ENCODE measurements around the gene VSIG1. TPM values are rescaled to one million over a fixed set of nuclear protein-coding genes. Genes with fewer than 3 reads are reported as not detected.
A peak's percentile ranks its signal among the peaks of the same experiment; 100 is the strongest.

VSIG1 gene
- total RNA-seq, 1 donor = not detected

- no peak overlapping the region for H3K4me3 ChIP-seq (ENCODE audit: low read depth, low read length)
- TF ChIP-seq CTCF (IDR thresholded peaks at IDR 0.05; ENCODE audit: insufficient read depth, low read depth, low read length) = no peak
- no peak for DNase-seq (ENCODE audit: low read depth)
These were observed 52.5 kb downstream of the VSIG1 start for GRCh38 chrX:108097380-108097779.

DNA sequence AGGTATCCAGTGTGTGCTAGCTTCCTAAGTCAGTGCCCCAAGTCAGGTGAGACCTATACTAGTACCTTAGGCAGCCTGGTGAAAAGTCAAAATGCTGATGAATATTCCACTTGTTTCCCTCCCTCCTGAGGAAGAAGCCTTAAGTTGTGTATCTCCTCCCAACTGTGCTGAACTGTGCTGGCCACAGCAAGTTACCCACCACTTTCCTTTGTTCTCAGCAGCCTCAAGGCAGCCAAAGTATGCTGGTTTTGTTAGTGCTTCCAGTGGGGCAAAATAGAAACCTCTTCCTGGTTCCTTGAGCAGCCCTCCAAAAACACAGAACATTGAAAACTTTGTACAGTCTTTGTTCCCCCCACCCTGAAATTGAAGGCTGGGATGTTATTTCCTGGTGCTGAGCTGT is 60.6 kb downstream of the VSIG1 start:
- TF ChIP-seq CTCF (IDR thresholded peaks at IDR 0.05; ENCODE audit: insufficient read depth, low read depth, low read length) = no peak
- H3K4me3 ChIP-seq (ENCODE audit: low read depth, low read length) = no peak overlapping the region
- DNase-seq (ENCODE audit: low read depth) = no peak

GRCh38 chrX:108114541-108114940 is 69.7 kb downstream of the VSIG1 start:
- TF ChIP-seq CTCF (IDR thresholded peaks at IDR 0.05; ENCODE audit: insufficient read depth, low read depth, low read length) = no peak
- H3K4me3 ChIP-seq (ENCODE audit: low read depth, low read length) = no peak overlapping the region
- DNase-seq (ENCODE audit: low read depth) = no peak

DNA sequence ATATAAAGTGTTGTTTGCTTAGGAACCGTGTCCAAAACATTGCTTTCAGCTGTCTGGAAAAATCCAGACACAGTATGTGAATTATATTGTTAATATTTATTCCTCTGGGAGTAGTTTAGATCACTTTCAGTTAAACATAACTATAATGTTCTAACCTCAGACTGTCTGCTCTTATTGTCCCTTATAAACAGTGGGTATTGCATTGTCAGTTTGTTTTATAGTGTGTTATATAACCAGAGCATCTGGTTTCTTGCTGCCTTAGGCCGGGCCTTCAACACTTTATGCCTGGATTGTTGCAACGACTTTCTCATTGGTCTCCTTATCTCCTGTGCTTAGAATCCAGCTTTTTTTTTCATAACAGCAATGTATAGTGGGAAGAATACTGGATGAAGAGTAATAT is 73.1 kb downstream of the VSIG1 start:
- peak; percentile 52 for DNase-seq (ENCODE audit: low read depth)
- TF ChIP-seq CTCF (IDR thresholded peaks at IDR 0.05; ENCODE audit: insufficient read depth, low read depth, low read length) = no peak

DNA sequence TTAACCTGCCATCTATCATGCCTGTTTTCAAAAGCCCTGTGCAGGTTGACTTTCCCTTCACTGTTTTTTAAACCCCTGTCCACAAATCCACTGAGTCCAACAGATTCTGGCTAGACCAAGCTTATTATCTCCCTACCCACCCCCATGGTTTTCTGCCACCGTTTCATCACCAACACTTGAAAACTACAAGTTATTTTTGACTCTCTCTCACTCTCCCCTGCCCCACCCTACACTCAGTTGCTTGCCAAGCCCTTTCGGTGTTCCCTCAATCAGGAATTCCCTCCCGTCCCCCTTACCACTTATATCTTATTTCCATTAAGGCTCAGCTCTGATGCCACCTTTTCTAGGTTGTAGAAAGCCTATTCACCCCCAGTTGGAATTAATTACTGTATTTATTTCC is 76.4 kb downstream of the VSIG1 start:
- no peak for DNase-seq (ENCODE audit: low read depth)
- no peak for TF ChIP-seq CTCF (IDR thresholded peaks at IDR 0.05; ENCODE audit: insufficient read depth, low read depth, low read length)
- H3K4me3 ChIP-seq (ENCODE audit: low read depth, low read length) = no peak overlapping the region

More for the DNA sequence above, 73.1 kb downstream of the VSIG1 start:
- H3K4me3 ChIP-seq (ENCODE audit: low read depth, low read length) = no peak overlapping the region

DNA sequence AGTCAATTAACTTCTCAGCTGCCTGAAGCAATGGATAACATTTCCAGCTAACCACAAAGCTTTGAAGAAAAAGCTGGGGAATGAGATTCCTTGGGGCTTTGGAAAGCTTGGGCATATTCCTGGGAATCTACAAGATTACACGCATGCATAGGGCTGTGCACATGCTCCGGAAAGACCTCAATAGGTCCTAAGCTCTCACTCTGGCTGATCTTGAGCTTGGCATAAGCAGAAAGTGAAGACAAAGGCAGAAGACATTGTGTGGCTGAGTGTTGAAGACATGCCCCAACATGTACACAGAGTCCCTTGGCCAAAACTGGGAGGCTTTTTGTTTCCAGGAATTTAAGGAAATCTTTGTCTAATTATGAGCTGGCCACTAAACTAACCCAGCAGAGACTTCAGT is 77.9 kb downstream of the VSIG1 start:
- TF ChIP-seq CTCF (IDR thresholded peaks at IDR 0.05; ENCODE audit: insufficient read depth, low read depth, low read length) = no peak
- no peak overlapping the region for H3K4me3 ChIP-seq (ENCODE audit: low read depth, low read length)
- DNase-seq (ENCODE audit: low read depth) = peak; percentile 20

DNA sequence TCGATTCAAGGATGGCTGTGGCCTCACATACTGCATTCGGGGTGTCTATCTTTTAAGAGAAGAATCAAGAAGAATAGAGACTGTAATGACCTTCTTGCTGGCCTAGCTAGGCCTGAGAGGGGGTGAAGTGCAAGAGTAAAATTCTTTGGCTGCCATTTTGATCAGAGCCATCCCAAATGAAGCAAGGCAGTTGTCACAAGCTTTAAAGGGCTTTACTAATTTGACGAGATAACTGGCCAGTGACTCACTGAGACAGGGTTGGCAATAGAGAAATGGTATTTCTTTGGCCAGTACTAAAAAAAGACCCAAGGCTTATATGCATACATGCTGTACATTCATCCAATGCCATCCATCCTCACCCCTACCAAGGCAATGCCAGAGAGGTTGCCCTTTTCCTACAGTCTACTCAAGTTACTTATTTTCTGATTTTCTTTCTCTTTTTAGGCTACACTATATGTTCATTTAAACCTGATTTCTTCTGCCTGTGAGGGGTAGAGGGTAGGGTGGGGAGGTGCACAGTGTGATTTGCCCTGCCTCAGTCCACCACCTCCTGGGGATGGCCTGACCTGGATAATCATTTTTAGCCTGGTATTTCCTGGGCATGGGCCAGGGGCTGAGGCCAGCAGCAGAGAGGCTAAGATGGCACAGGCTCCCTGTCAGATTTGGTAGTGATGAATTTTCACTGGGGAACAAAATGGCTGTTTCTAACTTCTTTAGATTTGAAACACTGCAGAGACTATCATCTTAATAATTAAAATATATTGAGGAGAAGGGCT is 78.9 kb downstream of the VSIG1 start:
- TF ChIP-seq CTCF (IDR thresholded peaks at IDR 0.05; ENCODE audit: insufficient read depth, low read depth, low read length) = no peak
- no peak overlapping the region for H3K4me3 ChIP-seq (ENCODE audit: low read depth, low read length)
- DNase-seq (ENCODE audit: low read depth) = no peak
